ENCODE results near the gene ABHD12. TPM values are rescaled to one million over a fixed set of nuclear protein-coding genes. Genes with fewer than 3 reads are reported as not detected.
A peak's percentile ranks its signal among the peaks of the same experiment; 100 is the strongest.

Gene ABHD12
- total and polyA plus RNA-seq, 4 experiments from 2014 or later = 25.9 to 30.9 (median 29.6) TPM

DNA sequence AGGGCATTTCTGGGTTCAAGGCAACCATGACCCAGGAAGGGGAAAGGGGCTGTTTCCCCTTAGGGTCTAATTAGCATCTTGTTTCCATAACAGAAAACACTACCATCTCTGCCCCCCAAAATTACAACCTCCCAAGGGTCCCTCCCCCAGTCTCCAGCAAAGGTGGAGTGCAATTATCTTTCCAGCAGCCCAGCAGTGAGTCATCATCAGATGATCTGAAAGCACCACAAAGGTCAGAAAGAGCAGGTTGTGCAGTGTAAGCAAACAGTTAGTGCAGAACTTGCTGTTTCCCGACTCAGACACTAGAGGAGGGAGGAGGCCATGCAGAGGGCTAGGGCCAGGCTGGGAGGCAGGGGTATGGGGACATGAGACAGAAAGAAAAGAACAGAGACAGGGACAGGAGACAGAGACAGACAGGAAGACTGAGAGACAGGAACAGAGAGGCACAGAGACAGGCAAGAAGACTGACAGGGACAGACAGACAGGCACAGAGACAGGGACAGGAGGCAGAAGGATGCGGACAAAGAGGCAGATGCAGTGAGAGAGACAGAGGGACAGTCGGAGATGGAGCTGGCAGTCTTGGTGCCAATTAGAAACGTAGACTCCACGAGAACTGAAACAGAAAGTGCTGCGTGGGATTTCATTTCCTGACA, 80.2 kb downstream of the ABHD12 start:
- intact Hi-C loops (cut with micrococcal nuclease) = loop anchor here (1.0 to 5.0 kb wide), 3 partner anchors 80 to 132 kb away; partner anchors contain the start of gene ABHD12
- H3K4me1 ChIP-seq (ENCODE audit: insufficient read depth, low read length) = peaks cover 20% of the 10 kb centered on the region
- H3K9me3 ChIP-seq (ENCODE audit: control insufficient read depth in 1 of 2, low read length in 2 of 2) = no peaks in the 10 kb centered on the region
- Mint-ChIP-seq H3K36me3 (peaks cover 5 to 10% of the 10 kb centered on the region in 2 donors), H3K4me3 (peak overlapping the region; percentile 66 to 96 (median 83)), H3K27me3 (no peaks in the 10 kb centered on the region), H3K9me3 (no peaks in the 10 kb centered on the region), H3K4me1 (peaks cover 13 to 41% (median 18%) of the 10 kb centered on the region in 4 donors), H3K27ac (peak overlapping the region; percentile 53 to 98 (median 93))
- CTCF ChIA-PET (ENCODE audit: partially characterized antibody) = interaction anchor here (0.9 to 3.6 kb wide), 4 partner anchors 10 to 88 kb away, joined by 3 to 17 read pairs (median 4); no protein-coding TSS in a partner anchor
- H3K27ac ChIP-seq (ENCODE audit: low read depth, low read length) = peak overlapping the region; percentile 55
- H3K27me3 ChIP-seq (ENCODE audit: insufficient read depth, low read length) = no peaks in the 10 kb centered on the region
- peak; percentile 23 to 49 (median 31) for DNase-seq
- POLR2A ChIA-PET (ENCODE audit: partially characterized antibody) = no interaction called here
- peak overlapping the region; percentile 13 to 46 for H3K4me3 ChIP-seq (ENCODE audit: low read length in 2 of 2)
- H3K36me3 ChIP-seq (ENCODE audit: insufficient read depth, low read length) = no peaks in the 10 kb centered on the region

DNA sequence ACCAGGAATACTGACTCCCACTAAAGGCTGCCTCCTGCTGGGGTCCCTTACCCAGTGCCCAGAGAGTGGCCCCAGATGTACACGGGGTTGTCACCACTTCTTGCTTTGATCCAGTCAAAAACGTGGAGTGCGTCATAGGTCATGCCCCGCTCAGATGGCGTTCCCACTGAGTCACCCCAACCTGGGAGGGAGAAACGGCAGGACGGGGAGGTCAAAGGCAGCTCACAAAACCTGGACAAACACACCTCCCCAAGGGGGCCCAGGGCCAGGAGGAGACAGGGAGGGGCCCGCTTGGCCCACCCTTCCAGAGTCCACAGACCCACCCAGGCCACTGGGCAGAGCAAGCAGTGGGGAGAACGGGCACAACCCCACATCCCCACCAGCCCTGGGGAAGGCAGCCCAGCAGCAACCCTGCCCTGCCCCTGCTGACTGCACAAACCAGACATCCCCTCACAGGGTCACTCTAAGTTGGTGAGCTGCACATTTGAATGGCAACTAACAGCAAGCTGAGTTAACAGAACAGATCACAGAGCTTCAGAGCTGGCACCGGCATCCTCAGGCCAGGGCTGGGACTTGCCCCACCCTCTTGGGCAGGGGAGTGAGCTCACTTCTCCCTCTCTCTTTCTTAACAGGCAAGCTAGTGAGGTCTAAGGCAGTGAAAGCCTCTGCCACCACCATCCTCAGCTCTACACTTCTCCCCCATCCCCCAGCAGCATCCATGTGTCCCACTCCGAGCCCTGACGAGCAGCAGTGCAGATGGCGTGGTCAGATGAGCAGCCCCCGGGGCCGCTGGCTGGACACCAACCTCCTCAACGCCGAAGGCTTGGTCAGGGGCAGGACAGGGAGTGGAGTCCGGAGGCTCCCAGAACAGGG, 81.0 kb downstream of the ABHD12 start:
- intact Hi-C loops (cut with micrococcal nuclease) = loop anchor here (1.0 to 5.0 kb wide), 3 partner anchors 81 to 133 kb away; partner anchors contain the start of gene ABHD12
- Mint-ChIP-seq H3K4me3 (peak overlapping the region in 1 of 8 donors; percentile 48), H3K4me1 (peaks cover 13 to 36% (median 18%) of the 10 kb centered on the region in 4 donors), H3K27me3 (no peaks in the 10 kb centered on the region), H3K27ac (peak overlapping the region in 4 of 7 donors; percentile 6 to 90 (median 48)), H3K36me3 (peaks cover 6 to 10% of the 10 kb centered on the region in 2 donors), H3K9me3 (no peaks in the 10 kb centered on the region)
- no peaks in the 10 kb centered on the region for H3K9me3 ChIP-seq (ENCODE audit: control insufficient read depth in 1 of 2, low read length in 2 of 2)
- H3K36me3 ChIP-seq (ENCODE audit: insufficient read depth, low read length) = no peaks in the 10 kb centered on the region
- DNase-seq = no peak
- ChIA-PET POLR2A (ENCODE audit: partially characterized antibody) (no interaction called here), CTCF (ENCODE audit: partially characterized antibody) (interaction anchor here (1.4 to 3.6 kb wide), 2 partner anchors 9 to 89 kb away, joined by 3 to 17 read pairs; no protein-coding TSS in a partner anchor)
- no peaks in the 10 kb centered on the region for H3K27me3 ChIP-seq (ENCODE audit: insufficient read depth, low read length)
- no peak overlapping the region for H3K27ac ChIP-seq (ENCODE audit: low read depth, low read length)
- no peak overlapping the region for H3K4me3 ChIP-seq (ENCODE audit: low read length in 2 of 2)
- H3K4me1 ChIP-seq (ENCODE audit: insufficient read depth, low read length) = peaks cover 20% of the 10 kb centered on the region

GRCh38 chr20:25308671-25309394, 81.8 kb downstream of the ABHD12 start:
- H3K9me3 ChIP-seq (ENCODE audit: control insufficient read depth in 1 of 2, low read length in 2 of 2) = no peaks in the 10 kb centered on the region
- H3K4me1 ChIP-seq (ENCODE audit: insufficient read depth, low read length) = peaks cover 20% of the 10 kb centered on the region
- Mint-ChIP-seq H3K4me3 (no peak overlapping the region), H3K27ac (peak overlapping the region in 3 of 7 donors; percentile 13 to 42 (median 35)), H3K36me3 (peaks cover 7 to 10% of the 10 kb centered on the region in 2 donors), H3K27me3 (no peaks in the 10 kb centered on the region), H3K4me1 (peaks cover 13 to 31% (median 18%) of the 10 kb centered on the region in 4 donors), H3K9me3 (no peaks in the 10 kb centered on the region)
- no peaks in the 10 kb centered on the region for H3K27me3 ChIP-seq (ENCODE audit: insufficient read depth, low read length)
- H3K36me3 ChIP-seq (ENCODE audit: insufficient read depth, low read length) = no peaks in the 10 kb centered on the region
- no peak overlapping the region for H3K4me3 ChIP-seq (ENCODE audit: low read length in 2 of 2)
- DNase-seq = no peak
- intact Hi-C loops (cut with micrococcal nuclease) = no loop called here
- ChIA-PET POLR2A (ENCODE audit: partially characterized antibody) (no interaction called here), CTCF (ENCODE audit: partially characterized antibody) (interaction anchor here (3.6 kb wide), 1 partner anchor 90 kb away, joined by 17 read pairs; no protein-coding TSS in a partner anchor)
- H3K27ac ChIP-seq (ENCODE audit: low read depth, low read length) = no peak overlapping the region

GRCh38 chr20:25308083-25308491, 82.5 kb downstream of the ABHD12 start:
- ChIA-PET CTCF (ENCODE audit: partially characterized antibody) (no interaction called here), POLR2A (ENCODE audit: partially characterized antibody) (no interaction called here)
- H3K27me3 ChIP-seq (ENCODE audit: insufficient read depth, low read length) = no peaks in the 10 kb centered on the region
- Mint-ChIP-seq H3K27ac (peak overlapping the region in 1 of 7 donors; percentile 22), H3K9me3 (no peaks in the 10 kb centered on the region), H3K36me3 (peaks cover 10 to 14% of the 10 kb centered on the region in 2 donors), H3K4me3 (no peak overlapping the region), H3K4me1 (peaks cover 13 to 26% (median 18%) of the 10 kb centered on the region in 4 donors), H3K27me3 (no peaks in the 10 kb centered on the region)
- DNase-seq = no peak
- intact Hi-C loops (cut with micrococcal nuclease) = no loop called here
- no peaks in the 10 kb centered on the region for H3K9me3 ChIP-seq (ENCODE audit: control insufficient read depth in 1 of 2, low read length in 2 of 2)
- H3K4me1 ChIP-seq (ENCODE audit: insufficient read depth, low read length) = peaks cover 20% of the 10 kb centered on the region
- H3K4me3 ChIP-seq (ENCODE audit: low read length in 2 of 2) = no peak overlapping the region
- H3K36me3 ChIP-seq (ENCODE audit: insufficient read depth, low read length) = no peaks in the 10 kb centered on the region
- no peak overlapping the region for H3K27ac ChIP-seq (ENCODE audit: low read depth, low read length)

GRCh38 chr20:25306991-25307903, 83.4 kb downstream of the ABHD12 start:
- Mint-ChIP-seq H3K4me1 (peaks cover 13 to 25% (median 17%) of the 10 kb centered on the region in 4 donors), H3K27me3 (no peaks in the 10 kb centered on the region), H3K27ac (peak overlapping the region in 3 of 7 donors; percentile 24 to 70 (median 48)), H3K4me3 (no peak overlapping the region), H3K9me3 (no peaks in the 10 kb centered on the region), H3K36me3 (peaks cover 10 to 18% of the 10 kb centered on the region in 2 donors)
- intact Hi-C loops (cut with micrococcal nuclease) = no loop called here
- H3K27ac ChIP-seq (ENCODE audit: low read depth, low read length) = no peak overlapping the region
- POLR2A ChIA-PET (ENCODE audit: partially characterized antibody) = no interaction called here
- DNase-seq = no peak
- no peaks in the 10 kb centered on the region for H3K9me3 ChIP-seq (ENCODE audit: control insufficient read depth in 1 of 2, low read length in 2 of 2)
- CTCF ChIA-PET (ENCODE audit: partially characterized antibody) = interaction anchor here (1.1 kb wide), 1 partner anchor 12 kb away, joined by 3 read pairs; no protein-coding TSS in a partner anchor
- no peak overlapping the region for H3K4me3 ChIP-seq (ENCODE audit: low read length in 2 of 2)
- no peaks in the 10 kb centered on the region for H3K27me3 ChIP-seq (ENCODE audit: insufficient read depth, low read length)
- H3K36me3 ChIP-seq (ENCODE audit: insufficient read depth, low read length) = no peaks in the 10 kb centered on the region
- H3K4me1 ChIP-seq (ENCODE audit: insufficient read depth, low read length) = peaks cover 20% of the 10 kb centered on the region

DNA sequence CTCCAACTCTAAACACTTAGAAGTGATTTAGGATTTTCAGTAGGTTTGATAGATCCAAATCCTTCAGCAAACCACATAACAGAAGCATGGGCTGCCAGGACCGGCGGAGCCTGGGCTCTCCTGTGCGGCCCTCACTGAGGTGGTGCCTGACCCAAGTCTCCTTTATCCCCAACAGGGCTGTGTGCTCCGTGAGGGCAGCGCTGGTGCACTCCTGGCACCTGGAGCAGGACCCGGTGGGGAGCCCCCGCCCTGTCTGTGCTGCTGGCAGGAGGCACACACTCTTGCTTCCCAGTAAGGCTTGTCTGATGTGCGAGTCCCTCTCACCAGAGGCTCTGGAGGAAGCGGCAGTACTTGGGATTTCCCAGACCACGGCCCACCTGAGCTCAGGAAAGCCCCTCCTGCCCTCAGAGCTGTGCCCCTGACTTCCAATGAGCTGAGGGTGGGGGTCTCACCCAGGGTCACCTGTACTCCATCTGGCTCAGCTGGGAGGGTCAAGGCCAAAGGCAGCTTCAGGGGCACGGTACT, 86.5 kb downstream of the ABHD12 start:
- no peaks in the 10 kb centered on the region for H3K36me3 ChIP-seq (ENCODE audit: insufficient read depth, low read length)
- Mint-ChIP-seq H3K36me3 (peaks cover 10 to 25% of the 10 kb centered on the region in 2 donors), H3K4me1 (no peaks in the 10 kb centered on the region), H3K27me3 (no peaks in the 10 kb centered on the region), H3K9me3 (no peaks in the 10 kb centered on the region), H3K27ac (peak overlapping the region in 1 of 7 donors; percentile 69), H3K4me3 (no peak overlapping the region)
- intact Hi-C loops (cut with micrococcal nuclease) = no loop called here
- H3K4me3 ChIP-seq (ENCODE audit: low read length in 2 of 2) = no peak overlapping the region
- H3K4me1 ChIP-seq (ENCODE audit: insufficient read depth, low read length) = no peaks in the 10 kb centered on the region
- H3K9me3 ChIP-seq (ENCODE audit: control insufficient read depth in 1 of 2, low read length in 2 of 2) = no peaks in the 10 kb centered on the region
- H3K27me3 ChIP-seq (ENCODE audit: insufficient read depth, low read length) = no peaks in the 10 kb centered on the region
- CTCF ChIA-PET (ENCODE audit: partially characterized antibody) = interaction anchor here (1.8 kb wide), 1 partner anchor 9 kb away, joined by 6 read pairs; no protein-coding TSS in a partner anchor
- DNase-seq = no peak
- H3K27ac ChIP-seq (ENCODE audit: low read depth, low read length) = no peak overlapping the region
- POLR2A ChIA-PET (ENCODE audit: partially characterized antibody) = no interaction called here

Measured in CD4-positive, alpha-beta memory T cell (primary cell).